HCT116 (cell line): ENCODE data around the gene PLEKHM3. TPM values are rescaled to one million over a fixed set of nuclear protein-coding genes. Genes with fewer than 3 reads are reported as not detected.
A peak's percentile ranks its signal among the peaks of the same experiment; 100 is the strongest.

Source experiments
- ATAC-seq: fragments of 200-7000 bp; cut with Tn5 transposase; 2 replicates; pipeline ENCODE4 v1.9.1; 2020; ENCODE audit warnings: mild to moderate bottlenecking, moderate library complexity
- BruUV-seq: library from RNA; stranded (reverse); fragments of 400-500 nt; replicated peaks from 2 replicates; lab custom pipeline; 2021; lab: Mats Ljungman, UMichigan
- CTCF ChIA-PET: fragments of 300-600 bp; sonication (Branson Sonifier 250); formaldehyde crosslinking; loops from one replicate; lab custom pipeline; 2021; ENCODE audit warnings: antibody characterized with exemption; lab: Charles Lee
- POLR2A ChIA-PET: fragments of 300-600, 350-600 bp; sonication (Branson Sonifier 250); formaldehyde crosslinking; loops from one replicate; lab custom pipeline; 2021; ENCODE audit warnings: antibody characterized with exemption; lab: Charles Lee
- RAD21 ChIA-PET, 2 experiments: fragments of 300-600 bp; sonication (Branson Sonifier 250); formaldehyde crosslinking; loops; one replicate each; lab custom pipeline; 2023; ENCODE audit warnings: low total read pairs in 2 of 2; ENCODE audit not compliant: uncharacterized antibody in 2 of 2, unreplicated experiment in 2 of 2, low non-redundant PET in 1 of 2; lab: Charles Lee
- DNase-seq: peaks from one replicate; pipeline ENCODE4 v3.0.0-alpha.2; 2010; ENCODE audit warnings: low read depth, low spot score
- H2AFZ ChIP-seq: fragments of 200-600 bp; shearing (Covaris generic), sonication (generic); 2 replicates; pipeline ENCODE4 v1.6.1; 2017; ENCODE audit warnings: low read depth, mixed run types, mixed read lengths, antibody characterized with exemption, low read length; ENCODE audit not compliant: poor library complexity, severe bottlenecking
- H3K27ac ChIP-seq: 2 replicates; pipeline ENCODE4 v1.5.1; 2012; ENCODE audit warnings: low read depth, low read length
- H3K27me3 ChIP-seq: fragments of 200-600 bp; sonication (generic); 2 replicates; pipeline ENCODE4 v1.6.1; 2016; ENCODE audit warnings: mixed run types, low read length, mixed read lengths; ENCODE audit not compliant: insufficient read depth
- H3K36me3 ChIP-seq, 2 experiments: fragments of 200-500 bp in 1 of 2; fragments of 200-600 bp in 1 of 2; sonication (Bioruptor generic) in 1 of 2; sonication (generic) in 1 of 2; 2 replicates each; pipeline versions ENCODE4 v1.5.1 to v1.6.1; 2014 to 2016; ENCODE audit warnings: low read length in 2 of 2, inconsistent platforms in 1 of 2, mixed read lengths in 1 of 2, mixed run types in 1 of 2; ENCODE audit not compliant: insufficient read depth in 2 of 2, control insufficient read depth in 1 of 2
- H3K4me1 ChIP-seq, 2 experiments: fragments of 200-600 bp in 1 of 2; sonication (generic) in 1 of 2; 2 replicates each; pipeline versions ENCODE4 v1.5.1 to v1.6.1; 2012 to 2017; ENCODE audit warnings: low read length in 2 of 2, inconsistent platforms in 1 of 2, mild to moderate bottlenecking in 1 of 2, mixed read lengths in 1 of 2, mixed run types in 1 of 2, moderate library complexity in 1 of 2; ENCODE audit not compliant: insufficient read depth in 2 of 2, control insufficient read depth in 1 of 2
- H3K4me2 ChIP-seq: fragments of 200-600 bp; sonication (generic); 2 replicates; pipeline ENCODE4 v1.6.1; 2017; ENCODE audit warnings: mixed run types, low read length, mixed read lengths
- H3K4me3 ChIP-seq, 2 experiments: fragments of 200-600 bp in 1 of 2; sonication (generic) in 1 of 2; replicated peaks in 1 of 2; 2 replicates each; pipeline ENCODE4 v1.5.1; 2011 to 2016; ENCODE audit warnings: low read length in 2 of 2, control low read depth in 1 of 2, low read depth in 1 of 2, mild to moderate bottlenecking in 1 of 2, mixed read lengths in 1 of 2, mixed run types in 1 of 2
- H3K79me2 ChIP-seq: fragments of 200-600 bp; sonication (generic); 2 replicates; pipeline ENCODE4 v1.6.1; 2017; ENCODE audit warnings: mild to moderate bottlenecking, mixed run types, low read length, moderate library complexity, mixed read lengths; ENCODE audit not compliant: insufficient read depth
- H3K9ac ChIP-seq: fragments of 200-600 bp; sonication (generic); 2 replicates; pipeline ENCODE4 v1.6.1; 2016; ENCODE audit warnings: low read length, mixed read lengths
- H3K9me2 ChIP-seq: fragments of 200-600 bp; sonication (generic), shearing (Covaris generic); 2 replicates; pipeline ENCODE4 v1.6.1; 2017; ENCODE audit warnings: mixed run types, mild to moderate bottlenecking, moderate library complexity; ENCODE audit not compliant: insufficient read depth
- H3K9me3 ChIP-seq, 2 experiments: fragments of 200-500 bp in 1 of 2; fragments of 200-600 bp in 1 of 2; sonication (Bioruptor generic) in 1 of 2; sonication (generic) in 1 of 2; 2 replicates each; pipeline ENCODE4 v1.6.1; 2014 to 2017; ENCODE audit warnings: low read length in 2 of 2, mixed read lengths in 2 of 2, inconsistent platforms in 1 of 2, low read depth in 1 of 2, mild to moderate bottlenecking in 1 of 2, mixed run types in 1 of 2, moderate library complexity in 1 of 2; ENCODE audit not compliant: control insufficient read depth in 1 of 2, insufficient read depth in 1 of 2
- H4K20me1 ChIP-seq: fragments of 200-600 bp; sonication (generic), shearing (Covaris generic); 2 replicates; pipeline ENCODE4 v1.6.1; 2017; ENCODE audit warnings: mixed run types, mild to moderate bottlenecking, moderate library complexity; ENCODE audit not compliant: insufficient read depth
- ATF3 ChIP-seq: IDR thresholded peaks from 2 replicates; pipeline ENCODE4 v1.6.1; 2012
- CTCF ChIP-seq, 3 experiments: fragments of 200-600 bp in 1 of 3; sonication (generic) in 1 of 3; IDR thresholded peaks in 2 of 3; conservative IDR thresholded peaks in 1 of 3; 2 replicates each; pipeline ENCODE4 v1.5.1; 2012 to 2017; ENCODE audit warnings: low read depth in 2 of 3, low read length in 2 of 3, antibody characterized with exemption in 1 of 3, borderline replicate concordance in 1 of 3, control low read depth in 1 of 3, mild to moderate bottlenecking in 1 of 3, mixed read lengths in 1 of 3, mixed run types in 1 of 3, moderate library complexity in 1 of 3; ENCODE audit not compliant: insufficient read depth in 1 of 3
- EGR1 ChIP-seq: IDR thresholded peaks from 2 replicates; pipeline ENCODE4 v1.6.1; 2012; ENCODE audit warnings: low read depth
- EZH2phosphoT487 ChIP-seq: fragments of 200-600 bp; IDR thresholded peaks from 2 replicates; pipeline ENCODE4 v1.6.1; 2018; ENCODE audit warnings: antibody characterized with exemption, borderline replicate concordance
- MAX ChIP-seq: IDR thresholded peaks from 2 replicates; pipeline ENCODE4 v1.6.1; 2012
- RAD21 ChIP-seq: IDR thresholded peaks from 2 replicates; pipeline ENCODE4 v1.6.1; 2012; ENCODE audit warnings: low read depth, mild to moderate bottlenecking
- SIN3A ChIP-seq: IDR thresholded peaks from 2 replicates; pipeline ENCODE4 v1.6.1; 2012; ENCODE audit warnings: low read depth
- SRF ChIP-seq: IDR thresholded peaks from 2 replicates; pipeline ENCODE4 v1.6.1; 2012; ENCODE audit warnings: low read depth
- TCF7L2 ChIP-seq: IDR thresholded peaks from 2 replicates; pipeline ENCODE4 v1.7.0; 2011; ENCODE audit warnings: borderline replicate concordance, inconsistent platforms; ENCODE audit not compliant: insufficient read depth, insufficient read length; ENCODE audit errors: extremely low read depth
- YY1 ChIP-seq: IDR thresholded peaks from 2 replicates; pipeline ENCODE4 v1.6.1; 2011; ENCODE audit warnings: low read length, low read depth, moderate library complexity, mild to moderate bottlenecking; ENCODE audit not compliant: insufficient replicate concordance; ENCODE audit errors: extremely low read depth
- intact Hi-C: fragments of 100-400 bp; cut with micrococcal nuclease; formaldehyde crosslinking; loops from 2 replicates; pipeline ENCODE4 v1.10.0; 2022
- total RNA-seq: library from RNA; stranded (reverse); gene quantifications from one replicate; pipeline ENCODE4 v1.2.1, GENCODE V29; 2021; ENCODE audit not compliant: unreplicated experiment

The PLEKHM3 gene
- total RNA-seq, 1 experiment from 2014 or later, result 6.3 TPM

- intact Hi-C loops, result no loop called here
- H3K79me2 ChIP-seq, result no peaks in the 10 kb centered on the region
- H3K36me3 ChIP-seq, result no peaks in the 10 kb centered on the region
- DNase-seq (no peak), ATAC-seq (no peak)
- no peaks in the 10 kb centered on the region for H3K9me3 ChIP-seq
- H3K27ac ChIP-seq, result no peak overlapping the region
- H4K20me1 ChIP-seq, result no peaks in the 10 kb centered on the region
- POLR2A ChIA-PET, result no interaction called here
- H3K27me3 ChIP-seq, result no peaks in the 10 kb centered on the region
- H3K9ac ChIP-seq, result no peak overlapping the region
- TF ChIP-seq CTCF (IDR thresholded peaks at IDR 0.05 in 2 of 3, conservative IDR thresholded peaks at IDR 0.05 in 1 of 3; ENCODE audit: borderline replicate concordance in 1 of 3, insufficient read depth in 1 of 3, low read depth in 2 of 3, low read length in 2 of 3) (no peak), ATF3 (no peak), RAD21 (no peak), SIN3A (no peak), EGR1 (no peak), SRF (no peak), TCF7L2 (no peak)
- RAD21 ChIA-PET, result no interaction called here
- H3K9me2 ChIP-seq, result no peaks in the 10 kb centered on the region
- no peak overlapping the region for H3K4me3 ChIP-seq
- CTCF ChIA-PET, result no interaction called here
- no peak overlapping the region for H2AFZ ChIP-seq
- BruUV-seq, result no TSS peak
- H3K4me2 ChIP-seq, result no peak overlapping the region
- peaks cover 6 to 15% of the 10 kb centered on the region in 2 experiments; a peak in 3 of 4 replicates for H3K4me1 ChIP-seq
Observed at GRCh38 chr2:207932106-207932505, 93.2 kb downstream of the PLEKHM3 start.

- Histone ChIP-seq H3K79me2 (no peaks in the 10 kb centered on the region), H3K4me2 (peak overlapping the region; percentile 78), H3K4me3 (peak overlapping the region; percentile 32 to 50), H2AFZ (peak overlapping the region; percentile 55), H3K27ac (no peak overlapping the region), H3K9ac (peak overlapping the region; percentile 22), H3K9me3 (no peaks in the 10 kb centered on the region), H3K9me2 (no peaks in the 10 kb centered on the region), H3K4me1 (peaks cover 6 to 15% of the 10 kb centered on the region in 2 experiments; a peak in 3 of 4 replicates), H3K27me3 (no peaks in the 10 kb centered on the region), H4K20me1 (no peaks in the 10 kb centered on the region), H3K36me3 (no peaks in the 10 kb centered on the region)
- intact Hi-C loops, result no loop called here
- ATAC-seq, result peak; percentile 97
- BruUV-seq, result no TSS peak
- TF ChIP-seq SRF (no peak), SIN3A (no peak), YY1 (peak; percentile 28), EGR1 (peak; percentile 81), RAD21 (peak; percentile 16; the same call in 1 of the 2 replicates), EZH2phosphoT487 (no peak), MAX (peak; percentile 50; the same call in 1 of the 2 replicates)
- ChIA-PET POLR2A (no interaction called here), RAD21 (no interaction called here), CTCF (no interaction called here)
- DNase-seq, result peak; percentile 39
Observed at GRCh38 chr2:207930747-207931146, 94.6 kb downstream of the PLEKHM3 start.
